Neural cell (in vitro differentiated cells): Measurements from ENCODE around the gene RHOXF1. TPM values are rescaled to one million over a fixed set of nuclear protein-coding genes. Genes with fewer than 3 reads are reported as not detected.
"Not testable (repeated sequence)": the region's sequence is repeated elsewhere in the genome, so short reads cannot be mapped to it uniquely, and the experiment has no call there.

Experiments used
- H2AFZ ChIP-seq: fragments of 200-600, 300-800 bp; sonication (generic), shearing (Covaris generic); 2 replicates; pipeline ENCODE4 v1.6.0; 2014; ENCODE audit warnings: low read depth, mild to moderate bottlenecking, antibody characterized with exemption, low read length, moderate library complexity
- H3F3A ChIP-seq: fragments of 200-600 bp; shearing (Covaris generic); 2 replicates; pipeline ENCODE4 v1.6.1; 2016; ENCODE audit warnings: mild to moderate bottlenecking, moderate library complexity, mixed read lengths, antibody characterized with exemption, low read length; ENCODE audit not compliant: insufficient read depth, poor library complexity, severe bottlenecking
- H3K27ac ChIP-seq: fragments of 200-600, 300-800 bp; sonication (generic), shearing (Covaris generic); 2 replicates; pipeline ENCODE4 v1.5.1; 2014; ENCODE audit warnings: mild to moderate bottlenecking, low read length, moderate library complexity
- H3K27me3 ChIP-seq: fragments of 300-800, 200-600 bp; sonication (generic), shearing (Covaris generic); 2 replicates; pipeline ENCODE4 v1.6.0; 2014; ENCODE audit warnings: mild to moderate bottlenecking, low read depth, low read length, moderate library complexity; ENCODE audit not compliant: insufficient read depth
- H3K36me3 ChIP-seq: fragments of 300-800, 200-600 bp; sonication (generic), shearing (Covaris generic); 2 replicates; pipeline ENCODE4 v1.5.1; 2014; ENCODE audit warnings: mild to moderate bottlenecking, antibody characterized with exemption, low read length, moderate library complexity; ENCODE audit not compliant: insufficient read depth
- H3K4me2 ChIP-seq: fragments of 300-800, 200-600 bp; sonication (generic), shearing (Covaris generic); 2 replicates; pipeline ENCODE4 v1.6.0; 2014; ENCODE audit warnings: mild to moderate bottlenecking, low read length
- H3K4me3 ChIP-seq: fragments of 300-800, 200-600 bp; sonication (generic), shearing (Covaris generic); 2 replicates; pipeline ENCODE4 v1.5.1; 2014; ENCODE audit warnings: mild to moderate bottlenecking, low read length, moderate library complexity
- H3K79me2 ChIP-seq: fragments of 200-600 bp; shearing (Covaris generic); replicated peaks from 2 replicates; pipeline ENCODE4 v1.6.0; 2014; ENCODE audit warnings: mild to moderate bottlenecking, low read length, moderate library complexity; ENCODE audit not compliant: insufficient read depth
- H3K9ac ChIP-seq: fragments of 300-800, 200-600 bp; sonication (generic), shearing (Covaris generic); 2 replicates; pipeline ENCODE4 v1.6.1; 2016; ENCODE audit warnings: mild to moderate bottlenecking, low read length, mixed read lengths
- H3K9me2 ChIP-seq: fragments of 200-600 bp; shearing (Covaris generic); 2 replicates; pipeline ENCODE4 v1.6.1; 2016; ENCODE audit warnings: mild to moderate bottlenecking, low read length, mixed read lengths; ENCODE audit not compliant: insufficient read depth
- H3K9me3 ChIP-seq: fragments of 200-600, 300-800 bp; sonication (generic), shearing (Covaris generic); 2 replicates; pipeline ENCODE4 v1.6.1; 2016; ENCODE audit warnings: mild to moderate bottlenecking, mixed run types, low read length, moderate library complexity, mixed read lengths
- H4K20me1 ChIP-seq: fragments of 200-600 bp; shearing (Covaris generic); 2 replicates; pipeline ENCODE4 v1.6.1; 2016; ENCODE audit warnings: mild to moderate bottlenecking, mixed run types; ENCODE audit not compliant: insufficient read depth
- CTCF ChIP-seq: fragments of 450-650 bp; IDR thresholded peaks from 2 replicates; pipeline ENCODE4 v1.5.1; 2014; ENCODE audit warnings: antibody characterized with exemption, mild to moderate bottlenecking, moderate library complexity; ENCODE audit not compliant: poor library complexity, severe bottlenecking
- EP300 ChIP-seq: fragments of 450-650 bp; conservative IDR thresholded peaks from 2 replicates; pipeline ENCODE4 v1.6.1; 2014; ENCODE audit warnings: antibody characterized with exemption, mild to moderate bottlenecking, moderate library complexity; ENCODE audit not compliant: poor library complexity, severe bottlenecking
- EZH2 ChIP-seq: fragments of 200-600, 300-800 bp; shearing (Covaris generic), sonication (generic); IDR thresholded peaks from 2 replicates; pipeline ENCODE4 v1.6.1; 2014; ENCODE audit warnings: antibody characterized with exemption, low read length, borderline replicate concordance, mild to moderate bottlenecking; ENCODE audit not compliant: insufficient read depth, poor library complexity, severe bottlenecking
- MXI1 ChIP-seq: fragments of 450-650 bp; conservative IDR thresholded peaks from 2 replicates; pipeline ENCODE4 v1.6.1; 2014; ENCODE audit warnings: antibody characterized with exemption, mild to moderate bottlenecking; ENCODE audit not compliant: poor library complexity, severe bottlenecking
- POLR2AphosphoS5 ChIP-seq: IDR thresholded peaks from 2 replicates; pipeline ENCODE4 v1.6.1; 2012
- RAD21 ChIP-seq: fragments of 450-650 bp; conservative IDR thresholded peaks from 2 replicates; pipeline ENCODE4 v1.6.1; 2014; ENCODE audit warnings: antibody characterized with exemption, mild to moderate bottlenecking, moderate library complexity
- REST ChIP-seq: IDR thresholded peaks from 2 replicates; pipeline ENCODE4 v1.6.1; 2012; ENCODE audit warnings: borderline replicate concordance
- SMC3 ChIP-seq: fragments of 450-650 bp; conservative IDR thresholded peaks from 2 replicates; pipeline ENCODE4 v1.6.1; 2014; ENCODE audit warnings: antibody characterized with exemption, mild to moderate bottlenecking, moderate library complexity; ENCODE audit not compliant: poor library complexity
- polyA plus RNA-seq: library from polyadenylated mRNA; depleted of rRNA; stranded (reverse); fragments of >200 nt; gene quantifications from 2 replicates; pipeline ENCODE4 v1.2.3, GENCODE V29; 2014

Gene RHOXF1
- polyA plus RNA-seq, 1 donor from 2014 or later: 1.6 TPM

GRCh38 chrX:120136128-120136527 lies 20.4 kb upstream of the RHOXF1 start:
- H3K4me3 ChIP-seq: no peak overlapping the region
- H3K79me2 ChIP-seq: no peaks in the 10 kb centered on the region
- no peaks in the 10 kb centered on the region for H3K9me2 ChIP-seq

GRCh38 chrX:120128306-120128846 lies 12.7 kb upstream of the RHOXF1 start:
- H3K27me3 ChIP-seq, H3K9me3 ChIP-seq, H3K4me3 ChIP-seq, H3K27ac ChIP-seq, H4K20me1 ChIP-seq, H3K79me2 ChIP-seq, H3K36me3 ChIP-seq, H3K4me2 ChIP-seq, H3F3A ChIP-seq, H2AFZ ChIP-seq, H3K9ac ChIP-seq, H3K9me2 ChIP-seq: not testable (repeated sequence)

More at GRCh38 chrX:120136128-120136527, 20.4 kb upstream of the RHOXF1 start:
- H3K27ac ChIP-seq: no peak overlapping the region
- TF ChIP-seq SMC3: no peak
- H3K9ac ChIP-seq: no peak overlapping the region
- no peaks in the 10 kb centered on the region for H3K27me3 ChIP-seq
- H4K20me1 ChIP-seq: no peaks in the 10 kb centered on the region
- no peaks in the 10 kb centered on the region for H3K36me3 ChIP-seq
- no peaks in the 10 kb centered on the region for H3F3A ChIP-seq
- H3K4me2 ChIP-seq: no peak overlapping the region
- H2AFZ ChIP-seq: no peak overlapping the region
- H3K9me3 ChIP-seq: no peaks in the 10 kb centered on the region

- Histone ChIP-seq H3K4me2 (no peak overlapping the region), H3K27me3 (no peaks in the 10 kb centered on the region), H3K9me2 (no peaks in the 10 kb centered on the region), H4K20me1 (no peaks in the 10 kb centered on the region), H3K4me3 (no peak overlapping the region), H3K79me2 (no peaks in the 10 kb centered on the region), H3K36me3 (no peaks in the 10 kb centered on the region), H3K9me3 (no peaks in the 10 kb centered on the region), H3K9ac (no peak overlapping the region), H2AFZ (no peak overlapping the region), H3K27ac (no peak overlapping the region), H3F3A (no peaks in the 10 kb centered on the region)
- no peak for TF ChIP-seq MXI1
- TF ChIP-seq CTCF: no peak
- TF ChIP-seq RAD21: no peak
- no peak for TF ChIP-seq SMC3
- TF ChIP-seq EP300: no peak
- no peak for TF ChIP-seq REST
- TF ChIP-seq POLR2AphosphoS5: no peak
- no peak for TF ChIP-seq EZH2
These were observed 9.7 kb upstream of the RHOXF1 start for GRCh38 chrX:120125444-120125843.
